CD14-positive monocyte (primary cell): ENCODE measurements around the gene PARL. TPM values are rescaled to one million over a fixed set of nuclear protein-coding genes. Genes with fewer than 3 reads are reported as not detected.
A peak's percentile ranks its signal among the peaks of the same experiment; 100 is the strongest.

Experiments used
- DNase-seq, 3 donors: peaks; one replicate each; pipeline ENCODE4 v3.0.0-alpha.2; 2011 to 2022
- H2AFZ ChIP-seq: 2 replicates; pipeline ENCODE4 v1.6.0; 2012; ENCODE audit warnings: mild to moderate bottlenecking, low read depth, low read length, inconsistent platforms; ENCODE audit not compliant: insufficient read depth, poor library complexity, severe bottlenecking
- H3K27ac ChIP-seq, 2 donors: 1 replicate in 1 of 2; 2 replicates in 1 of 2; pipeline ENCODE4 v1.5.1; 2012 to 2013; ENCODE audit warnings: low read length in 2 of 2, control low read depth in 1 of 2, inconsistent platforms in 1 of 2, low read depth in 1 of 2, mild to moderate bottlenecking in 1 of 2
- H3K27me3 ChIP-seq, 2 donors: one replicate each; pipeline versions ENCODE4 v1.6.0 to v1.6.1; 2011 to 2013; ENCODE audit warnings: low read length in 2 of 2; ENCODE audit not compliant: control insufficient read depth in 2 of 2, insufficient read depth in 2 of 2
- H3K36me3 ChIP-seq, 2 donors: replicated peaks in 1 of 2; 1 replicate in 1 of 2; 2 replicates in 1 of 2; pipeline versions ENCODE4 v1.5.1 to v1.6.1; 2012 to 2013; ENCODE audit warnings: low read length in 2 of 2, control low read depth in 1 of 2, inconsistent platforms in 1 of 2, mild to moderate bottlenecking in 1 of 2; ENCODE audit not compliant: insufficient read depth in 2 of 2, control insufficient read depth in 1 of 2
- H3K4me1 ChIP-seq, 2 donors: 1 replicate in 1 of 2; 2 replicates in 1 of 2; pipeline versions ENCODE4 v1.5.1 to v1.6.1; 2012 to 2013; ENCODE audit warnings: low read length in 2 of 2, control low read depth in 1 of 2, inconsistent platforms in 1 of 2, mild to moderate bottlenecking in 1 of 2, moderate library complexity in 1 of 2; ENCODE audit not compliant: insufficient read depth in 2 of 2, control insufficient read depth in 1 of 2
- H3K4me2 ChIP-seq: replicated peaks from 2 replicates; pipeline ENCODE3; 2012; ENCODE audit warnings: low read length, moderate library complexity, mild to moderate bottlenecking; ENCODE audit not compliant: poor library complexity, severe bottlenecking; ENCODE audit errors: extremely low read depth
- H3K4me3 ChIP-seq, 3 experiments: fragments of 200-600 bp in 1 of 3; sonication (generic) in 1 of 3; replicated peaks in 1 of 3; 1 replicate in 2 of 3; 2 replicates in 1 of 3; pipeline ENCODE4 v1.5.1; 2011 to 2013; ENCODE audit warnings: low read length in 3 of 3, mild to moderate bottlenecking in 3 of 3, control low read depth in 2 of 3, low read depth in 2 of 3, inconsistent platforms in 1 of 3, moderate library complexity in 1 of 3
- H3K79me2 ChIP-seq: 2 replicates; pipeline ENCODE4 v1.6.0; 2012; ENCODE audit warnings: mild to moderate bottlenecking, control low read depth, inconsistent platforms, low read length, moderate library complexity; ENCODE audit not compliant: insufficient read depth
- H3K9ac ChIP-seq: 2 replicates; pipeline ENCODE4 v1.6.0; 2017; ENCODE audit warnings: low read length, mild to moderate bottlenecking; ENCODE audit not compliant: insufficient read depth, poor library complexity, severe bottlenecking
- H3K9me3 ChIP-seq, 2 donors: replicated peaks in 1 of 2; 1 replicate in 1 of 2; 2 replicates in 1 of 2; pipeline versions ENCODE4 v1.5.1 to v1.6.1; 2012 to 2013; ENCODE audit warnings: low read length in 2 of 2, control low read depth in 1 of 2; ENCODE audit not compliant: control insufficient read depth in 1 of 2, insufficient read depth in 1 of 2
- H4K20me1 ChIP-seq: 2 replicates; pipeline ENCODE4 v1.6.0; 2012; ENCODE audit warnings: mild to moderate bottlenecking, low read length, control low read depth, moderate library complexity; ENCODE audit not compliant: insufficient read depth
- H3K27ac Mint-ChIP-seq, 7 donors: one replicate each; pipeline ENCODE4 v1.8.0; 2020; ENCODE audit warnings: mild to moderate bottlenecking in 7 of 7, mixed read lengths in 7 of 7, moderate library complexity in 6 of 7, inconsistent platforms in 2 of 7
- H3K27me3 Mint-ChIP-seq, 3 donors: one replicate each; pipeline ENCODE4 v1.8.0; 2021 to 2022; ENCODE audit warnings: low read depth in 3 of 3, mild to moderate bottlenecking in 3 of 3, mixed read lengths in 3 of 3, moderate library complexity in 3 of 3, inconsistent platforms in 1 of 3
- H3K36me3 Mint-ChIP-seq, 2 donors: one replicate each; pipeline ENCODE4 v1.8.0; 2020; ENCODE audit warnings: mixed read lengths in 2 of 2, inconsistent platforms in 1 of 2, mild to moderate bottlenecking in 1 of 2
- H3K4me1 Mint-ChIP-seq: one replicate; pipeline ENCODE4 v1.8.0; 2020; ENCODE audit warnings: mild to moderate bottlenecking, mixed read lengths
- H3K4me3 Mint-ChIP-seq, 2 donors: one replicate each; pipeline ENCODE4 v1.8.0; 2020; ENCODE audit warnings: mild to moderate bottlenecking in 2 of 2, mixed read lengths in 2 of 2, moderate library complexity in 1 of 2
- H3K9me3 Mint-ChIP-seq, 7 donors: one replicate each; pipeline ENCODE4 v1.8.0; 2020 to 2022; ENCODE audit warnings: mixed read lengths in 7 of 7, mild to moderate bottlenecking in 6 of 7, moderate library complexity in 6 of 7, inconsistent platforms in 2 of 7
- WGBS: methylation state at CpG from one replicate; pipeline ENCODE4 v1.1.5; 2013; ENCODE audit warnings: missing lambda C conversion rate; ENCODE audit not compliant: insufficient coverage; 5-methylcytosine and 5-hydroxymethylcytosine counted together
- intact Hi-C, 2 donors: fragments of 100-400 bp; cut with micrococcal nuclease; formaldehyde crosslinking; loops; one replicate each; pipeline versions ENCODE4 v1.15.0 to v1.15.1; 2023
- polyA plus RNA-seq, 3 donors: library from polyadenylated mRNA; depleted of rRNA in 1 of 3; unstranded in 2 of 3; stranded (reverse) in 1 of 3; fragments of 300-500 nt in 2 of 3; fragments of >200 nt in 1 of 3; fragmentation: Illumina TruSeq in 2 of 3; gene quantifications; 1 replicate in 2 of 3; 2 replicates in 1 of 3; pipeline ENCODE4 v1.2.3, GENCODE V29; 2012 to 2021
- TF ChIP-seq, protein P1 (sequence below): fragments of 200-600 bp; IDR thresholded peaks from one replicate; pipeline ENCODE4 v1.8.0; 2022; ENCODE audit warnings: antibody characterized with exemption, mild to moderate bottlenecking

Gene PARL
- polyA plus RNA-seq, 3 donors = 65.6 to 196 (median 155) TPM

DNA sequence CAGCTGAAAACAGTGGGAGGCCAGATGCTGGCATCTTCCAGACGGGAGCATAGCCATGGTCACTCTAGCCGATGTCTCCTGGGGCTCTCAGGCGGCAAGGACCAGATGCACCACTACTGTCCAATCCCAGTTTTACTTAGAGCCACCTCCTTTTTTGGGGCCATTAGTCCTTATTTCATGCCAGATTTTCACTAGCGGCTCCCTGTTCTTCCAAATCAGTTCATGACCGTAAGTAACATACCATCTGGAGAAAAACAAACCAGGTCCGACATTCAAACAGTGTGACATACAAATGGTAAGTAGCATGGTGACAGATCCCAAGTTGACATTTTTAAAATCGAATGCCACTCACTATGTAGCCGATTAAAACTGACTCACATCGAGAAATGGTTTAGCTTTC, 55.2 kb downstream of the PARL start:
- no peaks in the 10 kb centered on the region for H3K79me2 ChIP-seq
- Mint-ChIP-seq H3K4me1 (peaks cover 10% of the 10 kb centered on the region), H3K36me3 (peaks cover 65 to 74% of the 10 kb centered on the region in 2 donors), H3K27ac (no peak overlapping the region), H3K27me3 (peaks cover 1 to 7% (median 2%) of the 10 kb centered on the region in 3 donors), H3K4me3 (no peak overlapping the region), H3K9me3 (peaks cover 0 to under 1% (median 0%) of the 10 kb centered on the region in 7 donors)
- H3K4me3 ChIP-seq = no peak overlapping the region
- H3K4me2 ChIP-seq = no peak overlapping the region
- peaks cover 8 to 12% of the 10 kb centered on the region in 2 donors for H3K4me1 ChIP-seq
- TF ChIP-seq, protein P1, sequence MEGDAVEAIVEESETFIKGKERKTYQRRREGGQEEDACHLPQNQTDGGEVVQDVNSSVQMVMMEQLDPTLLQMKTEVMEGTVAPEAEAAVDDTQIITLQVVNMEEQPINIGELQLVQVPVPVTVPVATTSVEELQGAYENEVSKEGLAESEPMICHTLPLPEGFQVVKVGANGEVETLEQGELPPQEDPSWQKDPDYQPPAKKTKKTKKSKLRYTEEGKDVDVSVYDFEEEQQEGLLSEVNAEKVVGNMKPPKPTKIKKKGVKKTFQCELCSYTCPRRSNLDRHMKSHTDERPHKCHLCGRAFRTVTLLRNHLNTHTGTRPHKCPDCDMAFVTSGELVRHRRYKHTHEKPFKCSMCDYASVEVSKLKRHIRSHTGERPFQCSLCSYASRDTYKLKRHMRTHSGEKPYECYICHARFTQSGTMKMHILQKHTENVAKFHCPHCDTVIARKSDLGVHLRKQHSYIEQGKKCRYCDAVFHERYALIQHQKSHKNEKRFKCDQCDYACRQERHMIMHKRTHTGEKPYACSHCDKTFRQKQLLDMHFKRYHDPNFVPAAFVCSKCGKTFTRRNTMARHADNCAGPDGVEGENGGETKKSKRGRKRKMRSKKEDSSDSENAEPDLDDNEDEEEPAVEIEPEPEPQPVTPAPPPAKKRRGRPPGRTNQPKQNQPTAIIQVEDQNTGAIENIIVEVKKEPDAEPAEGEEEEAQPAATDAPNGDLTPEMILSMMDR = no peak
- H4K20me1 ChIP-seq = peaks cover 51% of the 10 kb centered on the region
- 98% methylated on average over 4 of the region's 9 CpGs for WGBS
- H3K9ac ChIP-seq = no peak overlapping the region
- DNase-seq = no peak
- no peak overlapping the region for H3K27ac ChIP-seq
- no peak overlapping the region for H2AFZ ChIP-seq
- intact Hi-C loops = loop anchor here in 1 of 2 donors (5.0 kb wide), 1 partner anchor 53 kb away; the partner anchor contains the start of gene PARL
- H3K36me3 ChIP-seq = peaks cover 59 to 70% of the 10 kb centered on the region in 2 donors
- no peaks in the 10 kb centered on the region for H3K9me3 ChIP-seq
- peaks cover 0 to 2% of the 10 kb centered on the region in 2 donors for H3K27me3 ChIP-seq

DNA sequence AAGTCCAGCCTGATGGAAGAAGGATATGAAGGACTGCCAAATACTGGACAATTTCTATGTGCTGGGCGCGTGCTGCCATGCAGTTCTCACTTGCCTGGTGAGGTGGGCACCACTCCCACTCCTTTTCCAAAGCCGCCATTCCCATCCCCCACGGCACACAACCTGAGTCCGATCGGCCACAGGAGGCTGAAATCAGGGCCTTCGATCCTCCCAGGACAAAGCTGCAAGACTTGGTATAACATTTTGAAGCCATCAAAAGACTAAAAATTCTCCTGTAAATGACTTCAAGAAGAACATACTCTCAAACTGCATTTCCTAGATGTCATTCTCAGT, 56.2 kb downstream of the PARL start:
- Histone ChIP-seq H3K4me2 (no peak overlapping the region), H3K79me2 (no peaks in the 10 kb centered on the region), H3K36me3 (peaks cover 49 to 60% of the 10 kb centered on the region in 2 donors), H2AFZ (no peak overlapping the region), H3K27me3 (peaks cover 0 to 5% of the 10 kb centered on the region in 2 donors), H3K27ac (no peak overlapping the region), H3K4me3 (no peak overlapping the region), H4K20me1 (peaks cover 46% of the 10 kb centered on the region), H3K9me3 (no peaks in the 10 kb centered on the region), H3K9ac (no peak overlapping the region), H3K4me1 (peaks cover 15 to 21% of the 10 kb centered on the region in 2 donors)
- peak overlapping the region in 2 of 7 donors; percentile 26 to 45 for H3K27ac Mint-ChIP-seq
- no peak for DNase-seq
- intact Hi-C loops = loop anchor here in 1 of 2 donors (5.0 kb wide), 1 partner anchor 54 kb away; the partner anchor contains the start of gene PARL
- H3K27me3 Mint-ChIP-seq = peaks cover 3 to 16% (median 5%) of the 10 kb centered on the region in 3 donors
- TF ChIP-seq, protein P1 = no peak
- peaks cover 0 to 2% (median 0%) of the 10 kb centered on the region in 7 donors for H3K9me3 Mint-ChIP-seq
- 98% methylated on average over 5 of the region's 7 CpGs for WGBS
- peaks cover 62 to 65% of the 10 kb centered on the region in 2 donors for H3K36me3 Mint-ChIP-seq
- H3K4me1 Mint-ChIP-seq = peaks cover 16% of the 10 kb centered on the region
- H3K4me3 Mint-ChIP-seq = no peak overlapping the region
